HG03460 (cell line): ENCODE measurements around the gene CCNF.

ENCODE experiments used
- ATAC-seq: cut with Tn5 transposase; IDR thresholded peaks from one replicate; pipeline ENCODE4 v1.9.1; 2021; ENCODE audit not compliant: unreplicated experiment

The CCNF gene

DNA sequence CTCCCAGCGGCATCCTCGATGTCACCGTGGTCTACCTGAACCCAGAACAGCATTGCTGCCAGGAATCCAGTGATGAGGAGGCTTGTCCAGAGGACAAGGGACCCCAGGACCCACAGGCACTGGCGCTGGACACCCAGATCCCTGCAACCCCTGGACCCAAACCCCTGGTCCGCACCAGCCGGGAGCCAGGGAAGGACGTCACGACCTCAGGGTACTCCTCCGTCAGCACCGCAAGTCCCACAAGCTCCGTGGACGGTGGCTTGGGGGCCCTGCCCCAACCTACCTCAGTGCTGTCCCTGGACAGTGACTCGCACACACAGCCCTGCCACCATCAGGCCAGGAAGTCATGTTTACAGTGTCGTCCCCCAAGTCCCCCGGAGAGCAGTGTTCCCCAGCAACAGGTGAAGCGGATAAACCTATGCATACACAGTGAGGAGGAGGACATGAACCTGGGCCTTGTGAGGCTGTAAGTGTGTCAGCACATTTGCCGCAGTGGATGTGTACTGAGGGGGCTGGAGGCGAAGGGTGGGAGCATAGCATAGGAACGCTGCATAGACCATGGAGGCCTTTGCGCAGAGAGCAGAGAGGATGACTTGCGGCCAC, 27.4 kb downstream of the CCNF start:
- ATAC-seq: no peak

DNA sequence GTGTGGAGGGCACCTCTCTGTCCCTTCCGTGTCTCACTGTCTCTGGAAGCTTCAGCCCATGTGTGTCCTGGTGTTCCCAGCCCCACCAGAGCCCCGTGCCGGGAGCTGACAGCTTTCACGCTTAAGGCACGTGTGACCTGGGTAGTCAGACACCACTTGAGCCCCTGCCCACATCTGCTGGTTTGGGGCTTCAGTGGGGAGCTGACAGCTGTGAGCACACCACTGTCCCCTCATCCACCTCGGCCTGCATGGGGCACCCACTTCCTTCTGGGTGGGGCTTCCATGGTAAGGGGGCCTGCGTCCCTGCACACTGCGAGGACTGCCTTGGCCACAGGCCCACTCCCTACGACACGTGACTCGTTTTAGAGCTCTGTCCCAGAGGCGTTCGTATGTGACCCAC, 28.0 kb downstream of the CCNF start:
- no peak for ATAC-seq

DNA sequence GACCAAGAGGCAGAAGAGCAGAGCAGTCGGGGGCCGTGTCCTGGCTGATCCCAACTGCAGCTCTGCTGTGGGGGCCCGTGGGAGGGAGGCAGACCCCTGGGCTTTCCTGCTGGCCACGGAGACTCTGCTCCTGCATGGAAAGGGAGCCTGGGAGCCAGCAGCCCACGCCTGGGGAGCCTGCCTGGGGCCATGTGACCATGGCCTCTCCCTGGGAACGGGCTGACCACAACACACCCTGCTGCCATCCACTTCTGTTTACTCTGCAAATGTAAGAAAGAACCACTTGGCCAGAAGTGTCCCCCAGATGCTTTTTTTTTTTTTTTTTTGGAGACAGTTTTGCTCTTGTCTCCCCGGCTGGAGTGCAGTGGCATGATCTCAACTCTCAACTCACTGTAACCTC, 28.7 kb downstream of the CCNF start:
- no peak for ATAC-seq

DNA sequence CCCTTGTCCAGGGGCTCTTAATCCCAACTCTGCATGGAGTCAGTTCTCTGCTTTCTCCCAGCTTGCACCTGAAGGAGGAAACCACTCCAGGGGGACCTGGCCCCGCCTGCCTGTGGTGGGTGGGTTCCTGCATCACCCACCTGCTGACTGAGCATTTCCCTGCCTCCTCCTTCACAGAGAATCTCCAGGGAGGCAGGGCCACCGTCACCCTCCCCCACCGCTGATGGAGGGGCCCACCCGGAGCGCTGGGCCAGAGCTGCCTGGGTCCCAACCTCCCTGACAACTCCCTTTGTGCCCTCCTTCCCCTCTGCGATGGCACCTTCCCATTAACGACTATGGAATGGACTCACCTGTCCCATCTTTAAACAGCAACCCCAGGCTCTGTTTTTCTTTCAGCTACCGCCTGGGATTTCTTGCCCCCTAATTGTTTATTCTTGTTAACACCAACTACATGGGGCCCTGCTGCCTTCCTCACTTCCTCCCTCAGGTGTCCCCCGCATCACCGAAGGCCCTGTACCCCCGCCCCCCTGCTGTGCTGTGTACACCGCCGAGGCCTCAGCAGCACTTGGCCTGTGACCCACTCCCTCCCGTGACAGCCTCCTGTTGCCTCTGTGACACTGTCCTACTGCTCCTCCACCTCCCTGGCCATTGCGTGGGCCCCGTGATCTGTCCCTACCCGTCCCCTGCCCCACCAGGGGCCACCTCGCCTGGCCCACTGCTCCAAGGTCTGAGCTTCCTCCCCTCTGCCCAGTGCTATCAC, 29.8 kb downstream of the CCNF start:
- ATAC-seq: no peak

DNA sequence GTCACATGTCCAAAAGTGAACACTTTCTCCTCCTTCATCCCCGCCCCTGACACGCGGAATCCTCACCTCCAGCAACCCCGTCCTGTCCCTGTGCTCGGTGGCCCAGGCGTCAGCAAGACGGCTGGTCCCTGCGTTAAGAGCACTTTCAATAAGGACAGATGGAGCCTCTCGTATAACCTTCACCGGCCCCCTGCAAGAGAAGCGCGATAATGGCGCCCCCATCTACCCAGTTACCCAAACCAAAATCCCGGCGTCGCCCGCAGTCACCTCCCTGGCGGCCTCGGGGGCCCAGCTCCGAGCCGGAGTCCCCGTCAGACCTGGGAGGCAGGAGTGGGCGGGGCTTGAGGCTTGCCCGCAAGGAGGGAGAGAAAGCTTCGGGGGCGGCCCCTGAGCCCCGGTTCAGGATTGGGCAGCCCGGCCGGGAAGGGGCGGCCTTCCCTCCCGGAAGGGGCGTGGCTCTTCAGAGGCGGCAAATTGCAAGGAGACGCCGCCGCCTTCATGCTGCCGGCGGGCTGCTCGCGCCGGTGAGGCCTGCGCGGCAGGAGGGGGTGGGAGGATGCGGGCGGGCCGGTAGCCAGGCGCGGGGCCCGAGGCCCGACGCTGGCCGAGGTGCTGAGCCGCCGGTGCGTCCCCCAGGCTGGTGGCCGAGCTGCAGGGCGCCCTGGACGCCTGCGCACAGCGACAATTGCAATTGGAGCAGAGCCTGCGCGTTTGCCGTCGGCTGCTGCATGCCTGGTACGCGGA, 30.6 kb downstream of the CCNF start, which contains the start of gene TEDC2:
Gene TEDC2, plus strand, starts transcription at position 463 of the 744 bp plus-strand sequence. Its CDS starts 36 bp downstream, at position 499.
- peak; percentile 82 for ATAC-seq

DNA sequence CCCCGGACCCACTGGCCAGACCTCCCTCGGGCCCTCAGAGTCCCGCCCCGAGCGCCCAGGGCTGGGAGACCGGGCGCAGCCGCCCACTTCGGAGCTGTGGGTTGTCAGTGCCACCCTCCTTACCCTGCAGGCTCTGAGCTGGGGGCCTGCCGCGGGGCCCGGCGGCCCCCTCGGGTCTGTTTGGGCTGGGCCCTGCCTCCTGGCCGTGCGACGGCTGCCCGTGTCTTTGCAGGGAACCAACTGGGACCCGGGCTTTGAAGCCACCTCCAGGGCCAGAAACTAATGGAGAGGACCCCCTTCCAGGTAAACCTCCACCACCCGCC, 31.1 kb downstream of the CCNF start:
- no peak for ATAC-seq

DNA sequence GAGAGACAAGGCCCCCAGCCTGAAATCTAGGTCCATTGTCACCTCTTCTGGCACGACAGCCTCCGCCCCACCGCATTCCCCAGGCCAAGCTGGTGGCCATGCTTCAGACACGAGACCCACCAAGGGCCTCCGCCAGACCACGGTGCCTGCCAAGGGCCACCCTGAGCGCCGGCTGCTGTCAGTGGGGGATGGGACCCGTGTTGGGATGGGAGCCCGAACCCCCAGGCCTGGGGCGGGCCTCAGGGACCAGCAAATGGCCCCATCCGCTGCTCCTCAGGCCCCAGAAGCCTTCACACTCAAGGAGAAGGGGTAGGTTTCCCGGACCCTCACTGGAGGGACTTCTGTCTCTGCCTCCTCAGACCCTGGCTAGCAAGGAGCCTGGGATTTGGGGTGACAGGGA, 31.7 kb downstream of the CCNF start:
- no peak for ATAC-seq

DNA sequence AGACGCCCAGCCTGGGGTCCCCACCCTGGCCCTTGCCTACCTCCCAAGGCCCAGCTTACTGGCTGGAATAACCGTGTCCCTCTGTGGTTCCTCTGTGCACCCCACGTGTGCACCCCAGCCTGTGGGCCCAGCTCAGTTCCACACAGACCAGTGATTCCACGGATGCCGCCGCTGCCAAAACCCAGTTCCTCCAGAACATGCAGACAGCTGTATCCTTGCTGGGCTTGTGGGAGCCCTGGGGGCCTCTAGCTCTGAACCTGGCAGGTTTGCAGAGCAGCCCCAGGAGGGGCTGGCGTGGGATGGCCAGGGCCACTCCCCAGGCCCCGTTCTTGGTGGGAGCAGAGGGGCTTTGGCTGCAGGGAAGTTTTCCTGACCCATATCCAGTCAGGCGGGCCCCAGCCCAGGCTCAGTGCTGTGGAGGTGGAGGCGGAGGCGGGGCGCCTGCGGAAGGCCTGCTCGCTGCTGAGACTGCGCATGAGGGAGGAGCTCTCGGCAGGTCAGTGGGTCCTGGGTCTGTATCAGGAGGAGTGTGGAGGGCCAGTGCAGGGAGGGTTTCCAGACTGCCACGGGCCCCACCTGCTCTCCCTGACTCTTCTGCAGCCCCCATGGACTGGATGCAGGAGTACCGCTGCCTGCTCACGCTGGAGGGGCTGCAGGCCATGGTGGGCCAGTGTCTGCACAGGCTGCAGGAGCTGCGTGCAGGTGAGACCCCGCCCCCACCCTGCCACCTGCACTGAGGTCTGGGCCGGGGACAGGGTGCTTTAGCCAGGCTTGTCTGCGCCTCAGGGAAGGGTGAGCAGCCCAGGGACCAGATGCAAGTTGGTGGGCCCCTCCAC, 33.0 kb downstream of the CCNF start:
- ATAC-seq: no peak

DNA sequence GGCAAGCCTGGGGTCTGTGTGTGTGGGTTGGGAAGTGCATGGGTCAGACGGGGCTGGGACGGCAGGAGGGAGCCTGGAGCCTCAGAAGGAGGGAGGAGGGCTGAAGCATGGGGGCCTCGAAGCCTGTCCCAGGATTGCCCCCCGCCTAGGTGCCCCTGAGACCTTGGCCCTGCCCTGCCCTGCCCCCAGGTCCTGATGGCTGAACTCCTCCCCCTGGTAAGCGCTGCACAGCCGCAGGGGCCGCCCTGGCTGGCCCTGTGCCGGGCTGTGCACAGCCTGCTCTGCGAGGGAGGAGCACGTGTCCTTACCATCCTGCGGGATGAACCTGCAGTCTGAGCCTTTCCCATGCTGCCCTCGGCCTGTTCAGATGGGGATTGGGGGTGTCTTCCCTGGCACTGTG, 35.1 kb downstream of the CCNF start:
- ATAC-seq: no peak

DNA sequence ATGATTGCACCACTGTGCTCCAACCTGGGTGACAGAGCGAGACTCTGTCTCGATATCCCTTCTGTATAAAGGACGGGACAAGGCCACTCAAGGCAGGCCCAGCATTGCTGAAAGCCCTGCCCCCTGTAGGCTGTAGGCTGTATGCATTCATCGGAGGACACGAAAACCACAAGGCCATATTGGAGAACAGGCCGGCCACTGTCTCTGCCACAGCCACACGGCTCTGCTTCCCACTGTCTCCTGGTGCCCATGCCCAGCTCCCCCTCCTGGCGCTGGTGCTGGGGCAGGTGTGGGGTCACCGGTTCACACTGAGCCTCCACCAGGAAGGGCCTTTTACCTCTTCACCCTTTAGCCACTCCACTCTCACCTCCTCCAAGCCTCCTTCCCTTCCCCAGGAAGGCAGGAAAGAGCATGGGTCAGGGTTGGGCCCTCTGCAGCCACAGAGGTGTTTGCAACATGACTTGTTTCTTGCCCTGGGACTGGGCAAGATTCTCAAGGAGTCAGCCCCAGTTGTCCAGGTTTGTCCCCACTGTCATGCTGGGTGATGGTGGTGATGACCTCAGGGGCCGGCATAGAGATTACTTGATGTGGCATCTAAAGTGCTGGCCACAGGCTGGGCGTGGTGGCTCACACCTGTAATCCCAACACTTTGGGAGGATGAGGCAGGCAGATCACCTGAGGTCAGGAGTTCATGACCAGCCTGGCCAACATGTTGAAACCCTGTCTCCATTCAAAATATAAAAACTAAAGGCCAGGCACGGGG, 36.6 kb downstream of the CCNF start:
- ATAC-seq: no peak

DNA sequence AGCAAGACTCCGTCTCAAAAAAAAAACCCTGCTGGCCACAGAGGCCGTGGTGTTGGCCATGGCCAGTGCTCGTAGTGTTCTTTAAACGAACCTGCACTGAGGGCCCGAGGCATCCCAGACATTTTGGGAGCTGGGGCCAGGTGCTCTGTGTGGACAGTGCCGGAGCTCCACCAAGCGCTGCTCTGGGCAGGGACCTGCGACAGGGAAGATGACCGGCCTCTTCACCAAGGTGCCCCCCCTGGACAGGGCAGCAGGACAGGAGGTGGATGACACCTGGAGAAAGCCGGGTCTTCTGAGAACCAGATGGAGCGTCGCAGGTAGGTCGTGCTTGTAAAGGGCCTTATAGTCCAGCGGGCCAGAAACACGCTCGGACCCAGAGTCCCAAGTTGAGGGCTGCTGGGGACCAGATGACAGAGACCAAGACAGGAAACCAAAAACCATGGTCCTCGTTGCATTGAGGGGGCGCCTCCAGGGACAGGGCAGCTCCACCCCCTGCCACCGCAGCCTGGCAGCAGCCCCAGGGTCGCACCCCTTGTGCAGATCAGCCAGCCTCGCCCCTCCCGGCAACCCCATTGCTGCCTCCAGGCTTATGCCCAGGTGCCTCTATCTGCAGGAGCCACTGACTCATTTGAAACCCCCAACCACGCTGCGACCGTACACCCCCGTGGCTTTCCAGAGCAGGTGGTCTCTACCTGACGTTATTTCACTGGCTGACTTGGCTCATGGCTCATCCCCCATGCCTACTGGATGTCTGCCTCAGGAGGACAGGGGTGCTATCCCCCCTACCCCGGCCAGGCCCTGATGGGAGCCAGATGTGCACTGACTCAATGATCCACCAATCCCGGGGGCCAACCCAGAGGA, 37.6 kb downstream of the CCNF start:
- no peak for ATAC-seq

DNA sequence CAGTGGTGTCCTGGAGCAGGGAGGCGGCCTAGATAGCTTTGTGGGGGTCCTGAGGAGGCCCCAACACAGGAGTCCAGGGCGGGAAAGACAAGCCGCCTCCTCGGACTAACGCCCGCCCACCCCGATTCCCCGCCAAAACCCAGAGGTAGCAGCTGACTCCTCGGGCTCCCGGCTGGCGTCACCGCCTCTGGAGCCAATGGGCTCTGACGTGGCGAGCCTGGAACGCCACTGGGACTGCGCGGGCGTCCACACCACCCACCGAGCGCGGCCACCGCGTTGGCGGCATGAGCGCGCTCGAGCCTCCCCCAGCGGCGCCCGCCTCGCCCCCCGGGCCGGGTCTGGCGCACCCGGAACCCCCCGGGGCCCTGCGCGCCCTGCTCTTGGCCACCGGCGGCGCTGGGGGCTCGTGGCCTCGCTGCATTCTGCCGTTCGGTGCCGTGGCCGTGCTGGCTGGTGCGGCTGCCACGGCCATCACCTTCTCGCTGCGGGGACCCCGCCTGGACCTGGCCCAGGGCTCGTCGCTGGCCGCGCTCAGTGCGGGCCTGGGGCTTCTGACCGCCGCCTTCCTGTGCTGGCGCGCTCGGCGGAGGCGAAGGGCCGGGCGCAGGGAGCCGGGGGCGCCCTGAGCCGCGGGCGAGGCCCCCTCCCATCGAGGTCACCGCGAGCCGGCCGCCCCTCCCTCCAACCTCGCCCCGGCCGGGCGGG, 38.4 kb downstream of the CCNF start:
- no peak for ATAC-seq

DNA sequence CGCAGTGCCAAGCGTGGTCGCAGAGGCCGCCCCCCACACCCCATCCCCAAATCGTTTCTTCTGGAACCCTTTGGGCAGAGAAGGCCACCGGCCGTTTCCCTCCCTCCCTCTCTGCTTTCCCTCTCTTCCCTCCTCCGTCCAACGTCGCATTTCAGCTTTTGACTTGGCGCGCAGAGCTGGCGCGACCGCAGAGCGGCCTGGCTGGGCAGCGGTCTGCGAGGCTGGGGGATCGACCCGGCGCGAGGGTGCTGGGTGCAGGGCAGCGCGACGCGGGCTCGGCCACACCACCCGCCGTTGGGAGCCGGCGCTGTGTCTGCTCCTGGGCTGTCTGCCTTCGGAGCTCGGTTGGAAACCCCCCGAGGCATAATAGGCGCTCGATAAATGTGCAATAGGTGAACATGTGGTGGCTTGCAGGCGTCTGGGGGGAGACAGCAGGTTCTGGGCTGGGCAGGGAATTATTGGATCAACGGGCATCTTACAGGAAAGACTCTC, 39.0 kb downstream of the CCNF start:
- ATAC-seq: no peak

DNA sequence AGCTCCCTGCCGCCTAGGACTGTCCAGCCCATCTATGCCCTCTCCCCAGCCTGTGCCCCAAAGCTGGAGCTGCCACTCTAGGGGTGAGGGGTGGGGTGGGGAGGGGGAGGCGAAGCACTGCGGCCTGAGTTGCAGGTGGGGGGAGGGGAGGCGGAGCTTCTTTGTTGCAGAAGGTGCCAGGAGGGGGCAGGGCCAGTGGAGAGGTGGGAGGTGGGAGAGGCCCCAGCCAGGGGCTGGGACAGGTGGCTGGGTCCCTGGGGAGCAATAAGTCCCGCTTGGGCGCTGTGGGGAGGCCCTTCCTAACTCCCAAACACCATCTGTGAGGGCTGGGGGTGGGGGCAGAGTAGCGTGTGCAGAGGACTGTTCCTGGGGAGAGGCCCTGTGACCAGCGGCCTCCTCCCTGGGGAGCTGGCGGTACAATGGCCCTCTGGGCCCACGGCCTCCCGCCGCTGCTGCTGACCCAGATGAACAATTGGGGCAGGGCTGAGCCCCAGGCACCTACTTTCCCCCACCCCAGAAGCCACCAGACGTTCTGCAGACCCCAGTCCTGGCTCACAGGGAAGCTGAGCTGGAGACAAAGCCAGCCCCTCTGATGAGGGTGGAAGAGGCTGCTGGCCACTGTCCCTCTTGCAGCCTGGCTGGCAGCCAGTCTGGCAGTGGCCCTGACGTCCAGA, 39.6 kb downstream of the CCNF start:
- ATAC-seq: no peak

DNA sequence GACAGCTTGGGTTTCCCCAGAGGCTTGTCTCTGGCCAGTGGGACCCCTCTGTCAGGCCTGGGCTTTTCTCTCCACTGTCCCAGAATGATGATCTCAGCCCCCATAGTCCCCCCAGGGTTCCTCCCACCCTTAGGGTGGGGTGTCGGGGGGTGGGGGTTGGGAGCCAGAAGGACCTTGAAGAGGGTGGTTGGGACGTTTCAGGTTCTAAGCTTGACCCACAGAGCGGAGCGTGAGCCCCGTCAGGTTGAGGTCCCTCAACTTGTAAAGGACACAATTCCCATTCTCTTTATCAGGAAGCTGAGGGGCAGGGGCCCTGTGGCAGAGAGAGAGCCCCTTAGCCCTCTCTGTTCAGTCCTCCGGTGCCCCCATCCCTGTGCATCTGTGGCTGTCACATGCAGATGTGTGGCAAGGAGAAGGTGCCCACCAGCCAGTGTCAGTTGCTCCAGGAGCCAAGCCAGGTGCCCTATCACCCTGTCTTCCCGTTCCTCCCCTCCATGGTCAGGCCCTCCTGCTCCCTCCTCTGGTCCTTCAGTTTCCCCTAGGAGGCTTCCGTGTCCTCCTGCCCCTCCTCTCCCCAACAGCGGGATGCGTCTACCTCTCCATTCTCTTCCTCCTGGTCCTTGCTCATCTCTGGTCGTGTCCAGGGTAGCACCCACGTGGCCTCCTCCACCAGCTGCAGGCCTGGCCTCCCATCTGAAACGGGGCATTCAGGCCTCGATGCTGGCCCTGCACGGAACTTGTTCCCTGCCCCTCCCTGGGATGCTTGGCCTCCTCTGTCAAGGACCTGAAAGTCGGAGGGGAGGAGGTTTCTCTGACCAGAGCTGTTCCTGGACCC, 40.4 kb downstream of the CCNF start:
- no peak for ATAC-seq

DNA sequence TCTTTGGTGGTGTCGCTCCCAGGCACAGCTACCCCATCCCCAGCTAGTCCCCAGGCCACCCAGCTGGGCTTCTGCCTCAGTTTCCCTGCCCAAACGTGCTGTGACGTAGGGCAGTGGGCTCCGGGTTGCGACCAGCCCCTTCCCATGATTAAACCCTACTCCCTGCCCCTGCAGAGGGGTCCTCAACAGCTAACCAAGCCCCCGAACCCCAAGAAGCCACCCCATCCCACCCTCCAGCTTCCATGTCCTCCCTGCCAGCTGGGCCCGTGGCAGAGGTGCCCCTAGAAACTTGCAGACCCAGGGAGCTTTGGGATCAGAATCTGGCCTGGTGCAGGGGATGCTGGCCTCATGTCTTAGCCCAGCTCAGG, 41.0 kb downstream of the CCNF start:
- no peak for ATAC-seq

DNA sequence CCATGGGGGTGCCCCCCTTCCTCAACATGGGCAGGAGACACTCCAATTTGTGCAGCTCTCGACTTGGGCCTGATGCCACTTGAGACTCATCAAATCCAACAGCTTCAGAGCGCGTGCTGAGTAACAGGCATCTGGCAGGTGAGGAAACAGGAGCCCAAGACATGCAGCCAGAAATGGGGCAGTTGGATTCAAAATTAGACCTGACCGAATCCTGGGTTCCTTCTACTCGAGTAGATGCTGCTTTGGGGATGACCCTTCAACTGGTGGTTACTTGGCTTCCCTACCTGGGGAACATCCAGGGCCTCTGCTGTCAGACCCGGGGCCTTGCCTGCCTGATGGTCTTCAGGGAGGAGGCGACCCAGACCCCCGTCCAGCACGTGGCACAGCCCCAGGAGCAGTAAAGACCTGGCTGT, 41.4 kb downstream of the CCNF start:
- ATAC-seq: no peak
